NOMO-1 (cell line): ENCODE measurements around the gene PTPRT.

Source experiments
- DNase-seq, 2 experiments: peaks; one replicate each; lab custom pipeline; 2025; ENCODE audit not compliant: unreplicated experiment in 2 of 2; lab: John Stamatoyannopoulos, UW

Gene PTPRT

GRCh38 chr20:42649748-42650147 lies 540.0 kb downstream of the PTPRT start:
- DNase-seq, result no peak

- DNase-seq, result no peak
Measured at GRCh38 chr20:42646250-42646649, 543.5 kb downstream of the PTPRT start.

- no peak for DNase-seq
Measured at GRCh38 chr20:42641886-42642285, 547.8 kb downstream of the PTPRT start.

- no peak for DNase-seq
Measured at GRCh38 chr20:42639140-42639539, 550.6 kb downstream of the PTPRT start.

GRCh38 chr20:42635699-42636411 lies 553.9 kb downstream of the PTPRT start:
- no peak for DNase-seq

GRCh38 chr20:42634156-42634555 lies 555.5 kb downstream of the PTPRT start:
- no peak for DNase-seq

- no peak for DNase-seq
Measured at GRCh38 chr20:42628683-42629082, 561.0 kb downstream of the PTPRT start.

- no peak for DNase-seq
Measured at GRCh38 chr20:42613076-42613475, 576.6 kb downstream of the PTPRT start.

- DNase-seq, result no peak
Measured at GRCh38 chr20:42611889-42612837, 577.5 kb downstream of the PTPRT start.

- no peak for DNase-seq
Measured at GRCh38 chr20:42611423-42611822, 578.3 kb downstream of the PTPRT start.

- DNase-seq, result no peak
Measured at GRCh38 chr20:42610070-42610469, 579.6 kb downstream of the PTPRT start.

- no peak for DNase-seq
Measured at GRCh38 chr20:42609618-42610017, 580.1 kb downstream of the PTPRT start.

GRCh38 chr20:42604998-42605956 lies 584.4 kb downstream of the PTPRT start:
- no peak for DNase-seq

GRCh38 chr20:42603655-42604054 lies 586.1 kb downstream of the PTPRT start:
- no peak for DNase-seq

- DNase-seq, result peak in 1 of 2 experiments; percentile 0
Measured at GRCh38 chr20:42598581-42598980, 591.1 kb downstream of the PTPRT start.

- no peak for DNase-seq
Measured at GRCh38 chr20:42595625-42596024, 594.1 kb downstream of the PTPRT start.

- DNase-seq, result no peak
Measured at GRCh38 chr20:42594659-42595058, 595.0 kb downstream of the PTPRT start.

GRCh38 chr20:42594011-42594410 lies 595.7 kb downstream of the PTPRT start:
- no peak for DNase-seq

- DNase-seq, result no peak
Measured at GRCh38 chr20:42589976-42590639, 599.6 kb downstream of the PTPRT start.

GRCh38 chr20:42588847-42589246 lies 600.9 kb downstream of the PTPRT start:
- no peak for DNase-seq
